ENCODE measurements around the gene MYO6.

DNA sequence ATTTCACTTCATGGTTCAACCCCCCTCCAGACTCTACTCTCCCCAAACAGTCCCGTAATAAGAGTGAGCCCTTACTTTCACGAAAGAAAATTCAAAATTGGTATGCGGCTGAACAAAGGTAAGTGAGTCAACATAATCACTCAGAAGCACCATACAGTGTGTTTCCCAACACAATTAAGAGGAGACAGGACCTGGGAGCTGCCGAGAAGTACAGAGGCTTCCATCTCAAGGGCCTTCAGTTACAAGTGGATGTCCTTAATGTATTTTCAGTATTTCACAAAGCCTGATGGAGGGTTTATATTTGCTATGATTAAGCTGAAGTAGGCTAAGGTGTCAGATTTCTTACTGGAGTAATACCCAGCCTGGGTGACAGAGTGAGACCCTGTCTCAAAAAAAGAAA is 51.1 kb downstream of the MYO6 start:
- TF ChIP-seq, protein P1, sequence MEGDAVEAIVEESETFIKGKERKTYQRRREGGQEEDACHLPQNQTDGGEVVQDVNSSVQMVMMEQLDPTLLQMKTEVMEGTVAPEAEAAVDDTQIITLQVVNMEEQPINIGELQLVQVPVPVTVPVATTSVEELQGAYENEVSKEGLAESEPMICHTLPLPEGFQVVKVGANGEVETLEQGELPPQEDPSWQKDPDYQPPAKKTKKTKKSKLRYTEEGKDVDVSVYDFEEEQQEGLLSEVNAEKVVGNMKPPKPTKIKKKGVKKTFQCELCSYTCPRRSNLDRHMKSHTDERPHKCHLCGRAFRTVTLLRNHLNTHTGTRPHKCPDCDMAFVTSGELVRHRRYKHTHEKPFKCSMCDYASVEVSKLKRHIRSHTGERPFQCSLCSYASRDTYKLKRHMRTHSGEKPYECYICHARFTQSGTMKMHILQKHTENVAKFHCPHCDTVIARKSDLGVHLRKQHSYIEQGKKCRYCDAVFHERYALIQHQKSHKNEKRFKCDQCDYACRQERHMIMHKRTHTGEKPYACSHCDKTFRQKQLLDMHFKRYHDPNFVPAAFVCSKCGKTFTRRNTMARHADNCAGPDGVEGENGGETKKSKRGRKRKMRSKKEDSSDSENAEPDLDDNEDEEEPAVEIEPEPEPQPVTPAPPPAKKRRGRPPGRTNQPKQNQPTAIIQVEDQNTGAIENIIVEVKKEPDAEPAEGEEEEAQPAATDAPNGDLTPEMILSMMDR (IDR thresholded peaks at IDR 0.05; ENCODE audit: low read depth, low read length): no peak
- TF ChIP-seq EZH2phosphoT487 (IDR thresholded peaks at IDR 0.05; ENCODE audit: low read depth): no peak
